Liver (tissue), 9 donors: ENCODE results near the gene COX5A. TPM values are rescaled to one million over a fixed set of nuclear protein-coding genes. Genes with fewer than 3 reads are reported as not detected.

Source experiments
- DNase-seq: peaks from one replicate; pipeline ENCODE4 v3.0.0-alpha.2; 2017; ENCODE audit warnings: low spot score
- H3K27ac ChIP-seq, 2 donors: one replicate each; pipeline ENCODE4 v1.7.0; 2013; ENCODE audit warnings: inconsistent platforms in 2 of 2, low read length in 2 of 2, control low read depth in 1 of 2, low read depth in 1 of 2, mild to moderate bottlenecking in 1 of 2
- H3K27me3 ChIP-seq, 4 donors: one replicate each; pipeline versions ENCODE4 v1.6.1 to v1.7.0; 2013; ENCODE audit warnings: low read length in 3 of 4, inconsistent platforms in 1 of 4, mild to moderate bottlenecking in 1 of 4, moderate library complexity in 1 of 4; ENCODE audit not compliant: control insufficient read depth in 4 of 4, insufficient read depth in 4 of 4
- H3K36me3 ChIP-seq, 4 donors: one replicate each; pipeline versions ENCODE4 v1.6.1 to v1.7.0; 2013; ENCODE audit warnings: low read length in 3 of 4, mild to moderate bottlenecking in 3 of 4, low read depth in 1 of 4, moderate library complexity in 1 of 4; ENCODE audit not compliant: control insufficient read depth in 4 of 4, insufficient read depth in 3 of 4
- H3K4me1 ChIP-seq, 4 donors: one replicate each; pipeline versions ENCODE4 v1.6.1 to v1.7.0; 2013; ENCODE audit warnings: low read length in 3 of 4, mild to moderate bottlenecking in 3 of 4, moderate library complexity in 1 of 4; ENCODE audit not compliant: control insufficient read depth in 4 of 4, insufficient read depth in 4 of 4
- H3K4me3 ChIP-seq, 3 donors: one replicate each; pipeline versions ENCODE4 v1.6.1 to v1.7.0; 2013; ENCODE audit warnings: low read length in 3 of 3, control low read depth in 1 of 3, low read depth in 1 of 3, mild to moderate bottlenecking in 1 of 3
- H3K9ac ChIP-seq, 2 donors: one replicate each; pipeline ENCODE4 v1.7.0; 2013; ENCODE audit warnings: low read length in 2 of 2, mild to moderate bottlenecking in 2 of 2, moderate library complexity in 2 of 2, control low read depth in 1 of 2, low read depth in 1 of 2
- H3K9me3 ChIP-seq, 4 donors: one replicate each; pipeline versions ENCODE4 v1.6.1 to v1.7.0; 2013; ENCODE audit warnings: low read length in 3 of 4; ENCODE audit not compliant: control insufficient read depth in 4 of 4
- EGR1 ChIP-seq, 2 donors: IDR thresholded peaks; 2 replicates each; pipeline ENCODE4 v1.6.1; 2016 to 2018; ENCODE audit warnings: antibody characterized with exemption in 2 of 2, low read depth in 2 of 2
- FOXA1 ChIP-seq: IDR thresholded peaks from 2 replicates; pipeline ENCODE4 v1.6.1; 2016; ENCODE audit warnings: antibody characterized with exemption
- FOXA2 ChIP-seq: IDR thresholded peaks from 2 replicates; pipeline ENCODE4 v1.6.1; 2016; ENCODE audit warnings: antibody characterized with exemption
- GABPA ChIP-seq, 2 donors: IDR thresholded peaks in 1 of 2; conservative IDR thresholded peaks in 1 of 2; 2 replicates each; pipeline ENCODE4 v1.6.1; 2016; ENCODE audit warnings: antibody characterized with exemption in 2 of 2, mild to moderate bottlenecking in 1 of 2, moderate library complexity in 1 of 2
- HNF4A ChIP-seq, 2 donors: conservative IDR thresholded peaks; 2 replicates each; pipeline ENCODE4 v1.6.1; 2016; ENCODE audit warnings: antibody characterized with exemption in 2 of 2, mild to moderate bottlenecking in 2 of 2
- HNF4G ChIP-seq: IDR thresholded peaks from 2 replicates; pipeline ENCODE4 v1.6.1; 2016; ENCODE audit warnings: antibody characterized with exemption
- JUND ChIP-seq, 2 donors: IDR thresholded peaks; 2 replicates each; pipeline ENCODE4 v1.6.1; 2016; ENCODE audit warnings: antibody characterized with exemption in 2 of 2
- NR2F2 ChIP-seq: IDR thresholded peaks from 2 replicates; pipeline ENCODE4 v1.6.1; 2016; ENCODE audit warnings: antibody characterized with exemption
- RAD21 ChIP-seq, 2 donors: IDR thresholded peaks; 2 replicates each; pipeline ENCODE4 v1.6.1; 2016; ENCODE audit warnings: antibody characterized with exemption in 2 of 2, mild to moderate bottlenecking in 2 of 2
- RXRA ChIP-seq, 2 donors: IDR thresholded peaks; 2 replicates each; pipeline ENCODE4 v1.6.1; 2017 to 2018; ENCODE audit warnings: antibody characterized with exemption in 2 of 2, mild to moderate bottlenecking in 1 of 2
- SP1 ChIP-seq: IDR thresholded peaks from 2 replicates; pipeline ENCODE4 v1.6.1; 2018; ENCODE audit warnings: antibody characterized with exemption, mild to moderate bottlenecking
- TAF1 ChIP-seq: conservative IDR thresholded peaks from 2 replicates; pipeline ENCODE4 v1.6.1; 2016; ENCODE audit warnings: antibody characterized with exemption, mild to moderate bottlenecking
- YY1 ChIP-seq: IDR thresholded peaks from 2 replicates; pipeline ENCODE4 v1.6.1; 2016; ENCODE audit warnings: antibody characterized with exemption, mild to moderate bottlenecking
- WGBS: extraction: QIAGEN DNeasy Blood & Tissue Kit; methylation state at CpG from one replicate; pipeline ENCODE4 v1.1.7; 2013; 5-methylcytosine and 5-hydroxymethylcytosine counted together
- polyA plus RNA-seq, 2 donors: library from polyadenylated mRNA; stranded (reverse) in 1 of 2; unstranded in 1 of 2; fragments of 200-250 nt in 1 of 2; fragments of >200 nt in 1 of 2; fragmentation: Nextera tagmentation in 1 of 2; extraction: Ambion mirVana in 1 of 2; gene quantifications; one replicate each; pipeline versions ENCODE4 v1.2.1 to v1.2.3, GENCODE V29; 2013 to 2015
- total RNA-seq, 2 donors: library from RNA; depleted of rRNA; stranded (reverse); fragments of >200 nt; gene quantifications; one replicate each; pipeline ENCODE4 v1.2.3, GENCODE V29; 2014
- TF ChIP-seq, protein P1 (sequence below): IDR thresholded peaks from 2 replicates; pipeline ENCODE4 v1.6.1; 2016; ENCODE audit warnings: antibody characterized with exemption
- TF ChIP-seq, protein P2 (sequence below): IDR thresholded peaks from 2 replicates; pipeline ENCODE4 v1.6.1; 2016; ENCODE audit warnings: antibody characterized with exemption, mild to moderate bottlenecking
- TF ChIP-seq, protein P3 (sequence below): IDR thresholded peaks from 2 replicates; pipeline ENCODE4 v1.6.1; 2016; ENCODE audit warnings: antibody characterized with exemption
- TF ChIP-seq, protein P4 (sequence below): fragments of 150-350 bp; IDR thresholded peaks from 2 replicates; pipeline ENCODE4 v1.5.1; 2017; ENCODE audit warnings: improper control_type of control experiment, low read depth, low read length; ENCODE audit not compliant: missing input control
- TF ChIP-seq, protein P5 (sequence below): IDR thresholded peaks from 2 replicates; pipeline ENCODE4 v1.6.1; 2016; ENCODE audit warnings: antibody characterized with exemption
- donor health status: healthy.
- donor health status: healthy.
- donor health status: healthy.
- donor health status: healthy.
- donor health status: healthy.

COX5A gene
- total and polyA plus RNA-seq, 4 donors: 47.9 to 374 (median 190) TPM

DNA sequence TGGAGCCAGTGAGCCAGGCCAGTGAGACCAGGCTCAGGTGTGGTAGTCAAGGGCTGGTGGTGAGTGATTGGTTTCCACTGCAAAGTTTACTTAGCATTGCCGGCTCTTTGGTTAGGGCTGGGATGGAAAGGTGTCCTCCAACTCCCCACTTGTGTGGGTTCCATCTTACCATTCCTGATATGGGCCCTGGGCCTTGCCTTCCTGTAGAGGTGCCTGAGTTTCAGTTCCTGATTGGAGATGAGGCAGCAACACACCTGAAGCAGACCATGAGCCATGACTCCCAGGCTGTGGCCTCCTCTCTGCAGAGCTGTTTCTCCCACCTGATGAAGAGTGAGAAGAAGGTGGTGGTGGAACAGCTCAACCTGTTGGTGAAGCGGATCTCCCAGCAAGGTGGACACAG, 44.9 kb downstream of the COX5A start:
- no peak overlapping the region for H3K4me3 ChIP-seq
- 92% methylated on average over 2 of the region's 2 CpGs for WGBS
- H3K36me3 ChIP-seq: peaks cover 2 to 23% (median 8%) of the 10 kb centered on the region in 4 donors
- TF ChIP-seq GABPA (IDR thresholded peaks at IDR 0.05 in 1 of 2, conservative IDR thresholded peaks at IDR 0.05 in 1 of 2) (no peak), EGR1 (IDR thresholded peaks at IDR 0.05; ENCODE audit: low read depth in 2 of 2) (no peak), RAD21 (IDR thresholded peaks at IDR 0.05) (no peak), FOXA1 (no peak), HNF4G (no peak), SP1 (no peak), RXRA (IDR thresholded peaks at IDR 0.05) (no peak), JUND (IDR thresholded peaks at IDR 0.05) (no peak), YY1 (no peak), NR2F2 (no peak), FOXA2 (no peak), HNF4A (conservative IDR thresholded peaks at IDR 0.05) (no peak), TAF1 (no peak)
- TF ChIP-seq, protein P1, sequence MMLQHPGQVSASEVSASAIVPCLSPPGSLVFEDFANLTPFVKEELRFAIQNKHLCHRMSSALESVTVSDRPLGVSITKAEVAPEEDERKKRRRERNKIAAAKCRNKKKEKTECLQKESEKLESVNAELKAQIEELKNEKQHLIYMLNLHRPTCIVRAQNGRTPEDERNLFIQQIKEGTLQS: no peak
- TF ChIP-seq, protein P2, sequence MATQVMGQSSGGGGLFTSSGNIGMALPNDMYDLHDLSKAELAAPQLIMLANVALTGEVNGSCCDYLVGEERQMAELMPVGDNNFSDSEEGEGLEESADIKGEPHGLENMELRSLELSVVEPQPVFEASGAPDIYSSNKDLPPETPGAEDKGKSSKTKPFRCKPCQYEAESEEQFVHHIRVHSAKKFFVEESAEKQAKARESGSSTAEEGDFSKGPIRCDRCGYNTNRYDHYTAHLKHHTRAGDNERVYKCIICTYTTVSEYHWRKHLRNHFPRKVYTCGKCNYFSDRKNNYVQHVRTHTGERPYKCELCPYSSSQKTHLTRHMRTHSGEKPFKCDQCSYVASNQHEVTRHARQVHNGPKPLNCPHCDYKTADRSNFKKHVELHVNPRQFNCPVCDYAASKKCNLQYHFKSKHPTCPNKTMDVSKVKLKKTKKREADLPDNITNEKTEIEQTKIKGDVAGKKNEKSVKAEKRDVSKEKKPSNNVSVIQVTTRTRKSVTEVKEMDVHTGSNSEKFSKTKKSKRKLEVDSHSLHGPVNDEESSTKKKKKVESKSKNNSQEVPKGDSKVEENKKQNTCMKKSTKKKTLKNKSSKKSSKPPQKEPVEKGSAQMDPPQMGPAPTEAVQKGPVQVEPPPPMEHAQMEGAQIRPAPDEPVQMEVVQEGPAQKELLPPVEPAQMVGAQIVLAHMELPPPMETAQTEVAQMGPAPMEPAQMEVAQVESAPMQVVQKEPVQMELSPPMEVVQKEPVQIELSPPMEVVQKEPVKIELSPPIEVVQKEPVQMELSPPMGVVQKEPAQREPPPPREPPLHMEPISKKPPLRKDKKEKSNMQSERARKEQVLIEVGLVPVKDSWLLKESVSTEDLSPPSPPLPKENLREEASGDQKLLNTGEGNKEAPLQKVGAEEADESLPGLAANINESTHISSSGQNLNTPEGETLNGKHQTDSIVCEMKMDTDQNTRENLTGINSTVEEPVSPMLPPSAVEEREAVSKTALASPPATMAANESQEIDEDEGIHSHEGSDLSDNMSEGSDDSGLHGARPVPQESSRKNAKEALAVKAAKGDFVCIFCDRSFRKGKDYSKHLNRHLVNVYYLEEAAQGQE: no peak
- TF ChIP-seq, protein P3, sequence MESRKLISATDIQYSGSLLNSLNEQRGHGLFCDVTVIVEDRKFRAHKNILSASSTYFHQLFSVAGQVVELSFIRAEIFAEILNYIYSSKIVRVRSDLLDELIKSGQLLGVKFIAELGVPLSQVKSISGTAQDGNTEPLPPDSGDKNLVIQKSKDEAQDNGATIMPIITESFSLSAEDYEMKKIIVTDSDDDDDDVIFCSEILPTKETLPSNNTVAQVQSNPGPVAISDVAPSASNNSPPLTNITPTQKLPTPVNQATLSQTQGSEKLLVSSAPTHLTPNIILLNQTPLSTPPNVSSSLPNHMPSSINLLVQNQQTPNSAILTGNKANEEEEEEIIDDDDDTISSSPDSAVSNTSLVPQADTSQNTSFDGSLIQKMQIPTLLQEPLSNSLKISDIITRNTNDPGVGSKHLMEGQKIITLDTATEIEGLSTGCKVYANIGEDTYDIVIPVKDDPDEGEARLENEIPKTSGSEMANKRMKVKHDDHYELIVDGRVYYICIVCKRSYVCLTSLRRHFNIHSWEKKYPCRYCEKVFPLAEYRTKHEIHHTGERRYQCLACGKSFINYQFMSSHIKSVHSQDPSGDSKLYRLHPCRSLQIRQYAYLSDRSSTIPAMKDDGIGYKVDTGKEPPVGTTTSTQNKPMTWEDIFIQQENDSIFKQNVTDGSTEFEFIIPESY: no peak
- TF ChIP-seq, protein P4, sequence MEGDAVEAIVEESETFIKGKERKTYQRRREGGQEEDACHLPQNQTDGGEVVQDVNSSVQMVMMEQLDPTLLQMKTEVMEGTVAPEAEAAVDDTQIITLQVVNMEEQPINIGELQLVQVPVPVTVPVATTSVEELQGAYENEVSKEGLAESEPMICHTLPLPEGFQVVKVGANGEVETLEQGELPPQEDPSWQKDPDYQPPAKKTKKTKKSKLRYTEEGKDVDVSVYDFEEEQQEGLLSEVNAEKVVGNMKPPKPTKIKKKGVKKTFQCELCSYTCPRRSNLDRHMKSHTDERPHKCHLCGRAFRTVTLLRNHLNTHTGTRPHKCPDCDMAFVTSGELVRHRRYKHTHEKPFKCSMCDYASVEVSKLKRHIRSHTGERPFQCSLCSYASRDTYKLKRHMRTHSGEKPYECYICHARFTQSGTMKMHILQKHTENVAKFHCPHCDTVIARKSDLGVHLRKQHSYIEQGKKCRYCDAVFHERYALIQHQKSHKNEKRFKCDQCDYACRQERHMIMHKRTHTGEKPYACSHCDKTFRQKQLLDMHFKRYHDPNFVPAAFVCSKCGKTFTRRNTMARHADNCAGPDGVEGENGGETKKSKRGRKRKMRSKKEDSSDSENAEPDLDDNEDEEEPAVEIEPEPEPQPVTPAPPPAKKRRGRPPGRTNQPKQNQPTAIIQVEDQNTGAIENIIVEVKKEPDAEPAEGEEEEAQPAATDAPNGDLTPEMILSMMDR: no peak
- TF ChIP-seq, protein P5, sequence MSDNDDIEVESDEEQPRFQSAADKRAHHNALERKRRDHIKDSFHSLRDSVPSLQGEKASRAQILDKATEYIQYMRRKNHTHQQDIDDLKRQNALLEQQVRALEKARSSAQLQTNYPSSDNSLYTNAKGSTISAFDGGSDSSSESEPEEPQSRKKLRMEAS: no peak
- no peaks in the 10 kb centered on the region for H3K27me3 ChIP-seq
- no peak for DNase-seq
- H3K27ac ChIP-seq: no peak overlapping the region
- H3K9me3 ChIP-seq: no peaks in the 10 kb centered on the region
- peaks cover 7 to 30% (median 21%) of the 10 kb centered on the region in 4 donors for H3K4me1 ChIP-seq
- H3K9ac ChIP-seq: no peak overlapping the region
